WTC11 (cell line): ENCODE data around the gene PHOSPHO2. TPM values are rescaled to one million over a fixed set of nuclear protein-coding genes. Genes with fewer than 3 reads are reported as not detected.

ENCODE experiments used
- ATAC-seq: fragments of 200-7000 bp; cut with Tn5 transposase; 2 replicates; pipeline ENCODE4 v1.10.0; 2021; ENCODE audit warnings: mild to moderate bottlenecking, moderate library complexity
- CTCF ChIA-PET: fragments of 300-600 bp; sonication (Branson Sonifier 250); formaldehyde crosslinking; loops from one replicate; lab custom pipeline; 2021; ENCODE audit warnings: antibody characterized with exemption; lab: Charles Lee
- POLR2A ChIA-PET: fragments of 350-600 bp; sonication (Branson Sonifier 250); formaldehyde crosslinking; loops from one replicate; lab custom pipeline; 2021; ENCODE audit warnings: antibody characterized with exemption; lab: Charles Lee
- DNase-seq: peaks from one replicate; pipeline ENCODE4 v3.0.0; 2021; ENCODE audit warnings: low spot score
- H3K27ac Mint-ChIP-seq: 2 replicates; pipeline ENCODE4 v1.8.0; 2021; ENCODE audit warnings: mixed read lengths
- H3K27me3 Mint-ChIP-seq: 2 replicates; pipeline ENCODE4 v1.8.0; 2021; ENCODE audit warnings: low read depth, mild to moderate bottlenecking, moderate library complexity, mixed read lengths
- H3K36me3 Mint-ChIP-seq: 2 replicates; pipeline ENCODE4 v1.8.0; 2021; ENCODE audit warnings: mixed read lengths
- H3K4me1 Mint-ChIP-seq: 2 replicates; pipeline ENCODE4 v1.8.0; 2022; ENCODE audit warnings: mixed read lengths
- H3K4me3 Mint-ChIP-seq: 2 replicates; pipeline ENCODE4 v1.8.0; 2021; ENCODE audit warnings: mild to moderate bottlenecking, moderate library complexity, mixed read lengths
- H3K9me3 Mint-ChIP-seq: 2 replicates; pipeline ENCODE4 v1.8.0; 2021; ENCODE audit warnings: mixed read lengths
- CREM ChIP-seq: sonication (generic); formaldehyde crosslinking; IDR thresholded peaks from 2 replicates; pipeline ENCODE4 v1.8.1; 2022; ENCODE audit warnings: mild to moderate bottlenecking, missing genetic modification reagents, moderate library complexity
- MXD4 ChIP-seq: fragments of 250-450 bp; sonication (Bioruptor Pico); IDR thresholded peaks from 2 replicates; pipeline ENCODE4 v1.8.0; 2021; ENCODE audit warnings: mild to moderate bottlenecking, moderate library complexity, borderline replicate concordance
- NR2C2 ChIP-seq: sonication (generic); formaldehyde crosslinking; IDR thresholded peaks from 2 replicates; pipeline ENCODE4 v1.8.0; 2022; ENCODE audit warnings: mild to moderate bottlenecking, missing genetic modification reagents
- OVOL2 ChIP-seq: fragments of 250-450 bp; sonication (Bioruptor Pico); IDR thresholded peaks from 2 replicates; pipeline ENCODE4 v1.9.0; 2021; ENCODE audit warnings: mild to moderate bottlenecking, borderline replicate concordance
- ZNF671 ChIP-seq: fragments of 250-450 bp; sonication (Bioruptor Pico); IDR thresholded peaks from 2 replicates; pipeline ENCODE4 v1.8.0; 2021; ENCODE audit warnings: mild to moderate bottlenecking
- total RNA-seq: library from RNA; stranded (reverse); gene quantifications from 3 replicates; pipeline ENCODE4 v1.2.3, GENCODE V29; 2021
- TF ChIP-seq, protein P1 (sequence below): sonication (generic); formaldehyde crosslinking; IDR thresholded peaks from 2 replicates; pipeline ENCODE4 v1.8.0; 2022; ENCODE audit warnings: missing genetic modification reagents
- TF ChIP-seq, protein P2 (sequence below): sonication (generic); formaldehyde crosslinking; IDR thresholded peaks from 2 replicates; pipeline ENCODE4 v1.8.0; 2022; ENCODE audit warnings: mild to moderate bottlenecking, missing genetic modification reagents
- TF ChIP-seq, protein P3 (sequence below): sonication (generic); formaldehyde crosslinking; IDR thresholded peaks from 2 replicates; pipeline ENCODE4 v1.8.1; 2023; ENCODE audit warnings: mild to moderate bottlenecking, missing genetic modification reagents, moderate library complexity
- TF ChIP-seq, protein P4 (sequence below): fragments of 250-450 bp; sonication (Bioruptor Pico); IDR thresholded peaks from 2 replicates; pipeline ENCODE4 v1.9.0; 2021; ENCODE audit warnings: mild to moderate bottlenecking, borderline replicate concordance
- TF ChIP-seq, protein P5 (sequence below): sonication (generic); formaldehyde crosslinking; IDR thresholded peaks from 2 replicates; pipeline ENCODE4 v1.8.1; 2023; ENCODE audit warnings: mild to moderate bottlenecking, missing genetic modification reagents
- TF ChIP-seq, protein P6 (sequence below): sonication (generic); formaldehyde crosslinking; IDR thresholded peaks from 2 replicates; pipeline ENCODE4 v1.8.1; 2022; ENCODE audit warnings: mild to moderate bottlenecking, moderate library complexity, missing genetic modification reagents
- TF ChIP-seq, protein P7 (sequence below): fragments of 250-450 bp; sonication (Bioruptor Pico); conservative IDR thresholded peaks from 2 replicates; pipeline ENCODE4 v1.9.0; 2021; ENCODE audit warnings: mild to moderate bottlenecking

PHOSPHO2 gene
- total RNA-seq, 1 experiment from 2014 or later: 6.1 TPM

DNA sequence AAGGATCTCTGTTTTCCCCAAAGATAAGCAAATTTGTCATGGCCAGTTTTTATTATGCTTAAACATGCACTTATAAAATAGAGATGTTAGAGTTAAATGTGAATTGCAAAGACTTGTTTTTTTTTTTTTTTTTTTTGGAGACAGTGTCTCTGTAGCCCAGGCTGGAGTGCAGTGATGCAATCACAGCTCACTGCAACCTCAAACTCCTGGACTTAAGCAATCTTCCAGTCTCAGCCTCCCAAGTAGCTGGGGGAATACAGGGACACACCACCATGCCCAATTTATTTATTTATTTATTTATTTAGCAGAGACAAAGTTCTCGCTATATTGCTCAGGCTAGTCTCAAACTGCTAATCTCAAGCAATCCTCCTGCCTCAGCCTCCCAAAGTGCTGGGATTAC is 15.1 kb downstream of the PHOSPHO2 start (continued):
- TF ChIP-seq, protein P1, sequence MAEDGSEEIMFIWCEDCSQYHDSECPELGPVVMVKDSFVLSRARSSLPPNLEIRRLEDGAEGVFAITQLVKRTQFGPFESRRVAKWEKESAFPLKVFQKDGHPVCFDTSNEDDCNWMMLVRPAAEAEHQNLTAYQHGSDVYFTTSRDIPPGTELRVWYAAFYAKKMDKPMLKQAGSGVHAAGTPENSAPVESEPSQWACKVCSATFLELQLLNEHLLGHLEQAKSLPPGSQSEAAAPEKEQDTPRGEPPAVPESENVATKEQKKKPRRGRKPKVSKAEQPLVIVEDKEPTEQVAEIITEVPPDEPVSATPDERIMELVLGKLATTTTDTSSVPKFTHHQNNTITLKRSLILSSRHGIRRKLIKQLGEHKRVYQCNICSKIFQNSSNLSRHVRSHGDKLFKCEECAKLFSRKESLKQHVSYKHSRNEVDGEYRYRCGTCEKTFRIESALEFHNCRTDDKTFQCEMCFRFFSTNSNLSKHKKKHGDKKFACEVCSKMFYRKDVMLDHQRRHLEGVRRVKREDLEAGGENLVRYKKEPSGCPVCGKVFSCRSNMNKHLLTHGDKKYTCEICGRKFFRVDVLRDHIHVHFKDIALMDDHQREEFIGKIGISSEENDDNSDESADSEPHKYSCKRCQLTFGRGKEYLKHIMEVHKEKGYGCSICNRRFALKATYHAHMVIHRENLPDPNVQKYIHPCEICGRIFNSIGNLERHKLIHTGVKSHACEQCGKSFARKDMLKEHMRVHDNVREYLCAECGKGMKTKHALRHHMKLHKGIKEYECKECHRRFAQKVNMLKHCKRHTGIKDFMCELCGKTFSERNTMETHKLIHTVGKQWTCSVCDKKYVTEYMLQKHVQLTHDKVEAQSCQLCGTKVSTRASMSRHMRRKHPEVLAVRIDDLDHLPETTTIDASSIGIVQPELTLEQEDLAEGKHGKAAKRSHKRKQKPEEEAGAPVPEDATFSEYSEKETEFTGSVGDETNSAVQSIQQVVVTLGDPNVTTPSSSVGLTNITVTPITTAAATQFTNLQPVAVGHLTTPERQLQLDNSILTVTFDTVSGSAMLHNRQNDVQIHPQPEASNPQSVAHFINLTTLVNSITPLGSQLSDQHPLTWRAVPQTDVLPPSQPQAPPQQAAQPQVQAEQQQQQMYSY (CRISPR knock-in tag): no peak
- no peak for TF ChIP-seq ZNF671
- TF ChIP-seq, protein P2, sequence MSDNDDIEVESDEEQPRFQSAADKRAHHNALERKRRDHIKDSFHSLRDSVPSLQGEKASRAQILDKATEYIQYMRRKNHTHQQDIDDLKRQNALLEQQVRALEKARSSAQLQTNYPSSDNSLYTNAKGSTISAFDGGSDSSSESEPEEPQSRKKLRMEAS: no peak

DNA sequence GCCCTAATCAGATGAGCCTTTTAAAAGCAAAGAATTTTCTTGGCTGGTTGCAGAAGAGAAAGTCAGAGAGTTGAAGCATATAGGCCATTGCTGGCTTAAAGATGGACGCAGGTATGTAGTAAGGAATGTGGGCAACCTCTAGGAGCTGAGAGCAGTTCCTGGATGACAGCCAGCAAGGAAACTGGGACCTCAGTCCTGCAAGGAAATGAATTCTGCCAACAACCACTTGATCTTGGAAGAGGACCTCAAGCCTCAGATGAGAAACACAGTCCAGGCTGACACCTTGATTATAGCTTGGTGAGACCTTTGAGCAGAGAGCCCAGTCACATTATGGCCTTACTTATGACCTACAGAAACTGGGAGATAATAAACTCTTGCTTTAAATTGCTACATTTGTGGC is 15.7 kb downstream of the PHOSPHO2 start:
- ChIA-PET CTCF (interaction anchor here (0.9 kb wide), 1 partner anchor 9 kb away, joined by 6 read pairs; no protein-coding TSS in a partner anchor), POLR2A (no interaction called here)
- H3K9me3 Mint-ChIP-seq: no peaks in the 10 kb centered on the region
- no peaks in the 10 kb centered on the region for H3K36me3 Mint-ChIP-seq
- DNase-seq (no peak), ATAC-seq (no peak)
- TF ChIP-seq OVOL2 (CRISPR knock-in tag) (no peak), NR2C2 (CRISPR knock-in tag) (no peak), CREM (CRISPR knock-in tag) (no peak)
- H3K4me1 Mint-ChIP-seq: peaks cover 15% of the 10 kb centered on the region
- H3K27me3 Mint-ChIP-seq: no peaks in the 10 kb centered on the region
- H3K27ac Mint-ChIP-seq: no peak overlapping the region
- no peak overlapping the region for H3K4me3 Mint-ChIP-seq

DNA sequence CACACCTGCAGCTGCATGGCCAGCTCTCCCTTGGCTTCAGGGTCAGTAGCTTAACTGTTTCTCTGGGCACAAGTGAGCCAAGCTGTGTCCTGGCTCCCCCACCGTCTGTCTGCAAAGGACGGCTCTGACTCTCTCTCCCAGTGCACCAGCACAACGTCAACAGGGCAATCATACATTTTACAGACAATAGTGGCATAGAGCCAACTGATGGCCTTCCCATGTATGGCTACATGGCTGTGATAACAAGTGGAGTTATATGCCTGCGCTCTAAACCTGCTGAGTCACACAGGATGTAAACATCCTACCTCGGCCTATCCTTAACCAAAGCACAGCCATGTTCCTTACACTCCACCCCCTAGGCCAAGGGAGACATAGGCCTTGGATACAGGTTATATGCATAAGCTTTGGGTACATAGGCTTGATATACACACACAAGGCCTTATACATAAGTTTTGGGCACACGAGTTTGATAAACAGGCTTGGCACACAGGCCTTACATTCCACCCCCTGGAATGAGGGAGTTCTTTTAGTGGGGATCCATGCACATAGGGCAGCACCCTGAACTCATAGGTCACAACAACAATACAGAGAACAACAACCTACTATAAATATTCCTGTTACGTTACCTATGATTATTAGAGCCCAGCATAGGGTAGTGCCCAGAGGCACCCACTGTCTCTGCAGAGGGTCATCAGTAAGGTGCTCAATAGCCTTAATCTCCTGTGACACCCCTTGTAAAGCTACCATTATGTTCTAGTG is 17.7 kb downstream of the PHOSPHO2 start:
- ATAC-seq (no peak), DNase-seq (no peak)
- Mint-ChIP-seq H3K27ac (peak overlapping the region; percentile 9; the same call in 1 of the 2 replicates), H3K9me3 (no peaks in the 10 kb centered on the region), H3K27me3 (no peaks in the 10 kb centered on the region), H3K4me1 (peaks cover 20% of the 10 kb centered on the region), H3K36me3 (no peaks in the 10 kb centered on the region), H3K4me3 (no peak overlapping the region)
- POLR2A ChIA-PET: interaction anchor here (1.4 kb wide), 1 partner anchor 10 kb away, joined by 4 read pairs; no protein-coding TSS in a partner anchor
- CTCF ChIA-PET: no interaction called here
- TF ChIP-seq, protein P3, sequence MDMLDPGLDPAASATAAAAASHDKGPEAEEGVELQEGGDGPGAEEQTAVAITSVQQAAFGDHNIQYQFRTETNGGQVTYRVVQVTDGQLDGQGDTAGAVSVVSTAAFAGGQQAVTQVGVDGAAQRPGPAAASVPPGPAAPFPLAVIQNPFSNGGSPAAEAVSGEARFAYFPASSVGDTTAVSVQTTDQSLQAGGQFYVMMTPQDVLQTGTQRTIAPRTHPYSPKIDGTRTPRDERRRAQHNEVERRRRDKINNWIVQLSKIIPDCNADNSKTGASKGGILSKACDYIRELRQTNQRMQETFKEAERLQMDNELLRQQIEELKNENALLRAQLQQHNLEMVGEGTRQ (CRISPR knock-in tag): no peak
- no peak for TF ChIP-seq OVOL2 (CRISPR knock-in tag)

DNA sequence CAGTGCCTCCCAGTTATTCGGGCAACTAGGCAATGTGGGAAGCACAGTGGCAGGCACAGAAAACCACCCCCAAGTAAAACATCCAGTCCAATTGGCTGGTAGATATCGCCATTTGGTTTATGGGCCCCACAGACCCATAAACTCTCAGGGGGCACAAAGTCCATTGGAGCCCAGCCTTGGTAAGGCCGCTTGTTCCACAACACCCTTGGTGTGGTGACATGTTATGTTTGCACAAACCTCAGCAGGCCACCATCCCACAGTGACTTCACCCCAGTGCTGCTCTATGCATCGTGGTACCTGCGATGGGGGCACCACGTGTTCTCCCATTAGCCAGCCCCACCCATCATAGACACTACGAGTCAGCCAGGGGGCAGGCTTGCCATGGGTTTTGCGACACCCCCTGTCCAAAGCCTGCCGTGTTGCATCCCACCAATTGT is 18.5 kb downstream of the PHOSPHO2 start:
- ChIA-PET POLR2A (no interaction called here), CTCF (no interaction called here)
- no peak overlapping the region for H3K27ac Mint-ChIP-seq
- no peaks in the 10 kb centered on the region for H3K36me3 Mint-ChIP-seq
- DNase-seq (no peak), ATAC-seq (no peak)
- H3K9me3 Mint-ChIP-seq: no peaks in the 10 kb centered on the region
- no peak overlapping the region for H3K4me3 Mint-ChIP-seq
- peaks cover 20% of the 10 kb centered on the region for H3K4me1 Mint-ChIP-seq
- H3K27me3 Mint-ChIP-seq: no peaks in the 10 kb centered on the region
- TF ChIP-seq ZNF671: no peak
- no peak for TF ChIP-seq MXD4 (CRISPR knock-in tag)
- TF ChIP-seq, protein P4, sequence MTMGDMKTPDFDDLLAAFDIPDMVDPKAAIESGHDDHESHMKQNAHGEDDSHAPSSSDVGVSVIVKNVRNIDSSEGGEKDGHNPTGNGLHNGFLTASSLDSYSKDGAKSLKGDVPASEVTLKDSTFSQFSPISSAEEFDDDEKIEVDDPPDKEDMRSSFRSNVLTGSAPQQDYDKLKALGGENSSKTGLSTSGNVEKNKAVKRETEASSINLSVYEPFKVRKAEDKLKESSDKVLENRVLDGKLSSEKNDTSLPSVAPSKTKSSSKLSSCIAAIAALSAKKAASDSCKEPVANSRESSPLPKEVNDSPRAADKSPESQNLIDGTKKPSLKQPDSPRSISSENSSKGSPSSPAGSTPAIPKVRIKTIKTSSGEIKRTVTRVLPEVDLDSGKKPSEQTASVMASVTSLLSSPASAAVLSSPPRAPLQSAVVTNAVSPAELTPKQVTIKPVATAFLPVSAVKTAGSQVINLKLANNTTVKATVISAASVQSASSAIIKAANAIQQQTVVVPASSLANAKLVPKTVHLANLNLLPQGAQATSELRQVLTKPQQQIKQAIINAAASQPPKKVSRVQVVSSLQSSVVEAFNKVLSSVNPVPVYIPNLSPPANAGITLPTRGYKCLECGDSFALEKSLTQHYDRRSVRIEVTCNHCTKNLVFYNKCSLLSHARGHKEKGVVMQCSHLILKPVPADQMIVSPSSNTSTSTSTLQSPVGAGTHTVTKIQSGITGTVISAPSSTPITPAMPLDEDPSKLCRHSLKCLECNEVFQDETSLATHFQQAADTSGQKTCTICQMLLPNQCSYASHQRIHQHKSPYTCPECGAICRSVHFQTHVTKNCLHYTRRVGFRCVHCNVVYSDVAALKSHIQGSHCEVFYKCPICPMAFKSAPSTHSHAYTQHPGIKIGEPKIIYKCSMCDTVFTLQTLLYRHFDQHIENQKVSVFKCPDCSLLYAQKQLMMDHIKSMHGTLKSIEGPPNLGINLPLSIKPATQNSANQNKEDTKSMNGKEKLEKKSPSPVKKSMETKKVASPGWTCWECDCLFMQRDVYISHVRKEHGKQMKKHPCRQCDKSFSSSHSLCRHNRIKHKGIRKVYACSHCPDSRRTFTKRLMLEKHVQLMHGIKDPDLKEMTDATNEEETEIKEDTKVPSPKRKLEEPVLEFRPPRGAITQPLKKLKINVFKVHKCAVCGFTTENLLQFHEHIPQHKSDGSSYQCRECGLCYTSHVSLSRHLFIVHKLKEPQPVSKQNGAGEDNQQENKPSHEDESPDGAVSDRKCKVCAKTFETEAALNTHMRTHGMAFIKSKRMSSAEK (CRISPR knock-in tag): no peak
- TF ChIP-seq, protein P5, sequence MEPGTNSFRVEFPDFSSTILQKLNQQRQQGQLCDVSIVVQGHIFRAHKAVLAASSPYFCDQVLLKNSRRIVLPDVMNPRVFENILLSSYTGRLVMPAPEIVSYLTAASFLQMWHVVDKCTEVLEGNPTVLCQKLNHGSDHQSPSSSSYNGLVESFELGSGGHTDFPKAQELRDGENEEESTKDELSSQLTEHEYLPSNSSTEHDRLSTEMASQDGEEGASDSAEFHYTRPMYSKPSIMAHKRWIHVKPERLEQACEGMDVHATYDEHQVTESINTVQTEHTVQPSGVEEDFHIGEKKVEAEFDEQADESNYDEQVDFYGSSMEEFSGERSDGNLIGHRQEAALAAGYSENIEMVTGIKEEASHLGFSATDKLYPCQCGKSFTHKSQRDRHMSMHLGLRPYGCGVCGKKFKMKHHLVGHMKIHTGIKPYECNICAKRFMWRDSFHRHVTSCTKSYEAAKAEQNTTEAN (CRISPR knock-in tag): no peak
- TF ChIP-seq, protein P6, sequence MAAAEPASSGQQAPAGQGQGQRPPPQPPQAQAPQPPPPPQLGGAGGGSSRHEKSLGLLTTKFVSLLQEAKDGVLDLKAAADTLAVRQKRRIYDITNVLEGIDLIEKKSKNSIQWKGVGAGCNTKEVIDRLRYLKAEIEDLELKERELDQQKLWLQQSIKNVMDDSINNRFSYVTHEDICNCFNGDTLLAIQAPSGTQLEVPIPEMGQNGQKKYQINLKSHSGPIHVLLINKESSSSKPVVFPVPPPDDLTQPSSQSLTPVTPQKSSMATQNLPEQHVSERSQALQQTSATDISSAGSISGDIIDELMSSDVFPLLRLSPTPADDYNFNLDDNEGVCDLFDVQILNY (CRISPR knock-in tag): no peak
- TF ChIP-seq, protein P7, sequence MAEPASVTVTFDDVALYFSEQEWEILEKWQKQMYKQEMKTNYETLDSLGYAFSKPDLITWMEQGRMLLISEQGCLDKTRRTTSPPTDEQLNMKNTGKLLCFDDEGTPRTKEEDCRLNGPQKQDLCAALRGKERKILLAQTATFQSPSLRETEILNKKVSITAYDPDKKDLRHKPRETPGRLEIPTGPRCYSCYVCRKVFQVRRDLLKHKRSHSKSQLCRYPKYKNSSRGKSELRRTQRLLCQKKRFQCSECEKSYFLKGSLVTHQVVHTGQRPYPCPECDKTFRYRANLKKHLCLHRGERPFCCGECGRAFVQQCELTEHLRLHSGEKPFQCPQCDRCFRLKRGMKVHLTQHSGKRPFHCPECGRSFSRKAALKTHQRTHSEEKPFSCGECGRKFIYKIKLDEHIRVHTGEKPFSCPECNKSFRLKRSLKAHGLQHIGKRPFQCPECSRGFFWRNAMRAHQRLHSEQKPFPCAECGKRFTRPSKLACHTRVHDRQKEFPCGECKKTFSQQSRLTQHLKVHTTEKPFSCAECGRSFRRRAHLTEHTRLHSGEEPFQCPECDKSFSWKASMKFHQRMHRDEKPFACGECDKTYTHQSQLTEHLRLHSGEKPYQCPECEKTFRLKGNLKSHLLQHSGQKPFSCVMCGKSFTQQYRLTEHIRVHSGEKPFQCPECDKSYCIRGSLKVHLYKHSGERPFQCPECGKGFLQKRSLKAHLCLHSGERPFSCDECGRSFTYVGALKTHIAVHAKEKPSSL (CRISPR knock-in tag): no peak
